Endometrial microvascular endothelial cells (primary cell): ENCODE measurements around the gene GIGYF2. TPM values are rescaled to one million over a fixed set of nuclear protein-coding genes. Genes with fewer than 3 reads are reported as not detected.

Experiments used
- in situ Hi-C: cut with HindIII; loops from 2 replicates; pipeline ENCODE4 v1.10.0; 2017; ENCODE audit warnings: low sequenced_read_pairs, low pct_unique_long_range_greater_than_20kb; ENCODE audit errors: inconsistent ontology term
- total RNA-seq: library from RNA; depleted of rRNA; stranded (reverse); fragments of >200 nt; gene quantifications from one replicate; pipeline ENCODE4 v1.2.3, GENCODE V29; 2015; ENCODE audit errors: inconsistent ontology term

The GIGYF2 gene
- total RNA-seq, 1 donor from 2014 or later, result 41.4 TPM

DNA sequence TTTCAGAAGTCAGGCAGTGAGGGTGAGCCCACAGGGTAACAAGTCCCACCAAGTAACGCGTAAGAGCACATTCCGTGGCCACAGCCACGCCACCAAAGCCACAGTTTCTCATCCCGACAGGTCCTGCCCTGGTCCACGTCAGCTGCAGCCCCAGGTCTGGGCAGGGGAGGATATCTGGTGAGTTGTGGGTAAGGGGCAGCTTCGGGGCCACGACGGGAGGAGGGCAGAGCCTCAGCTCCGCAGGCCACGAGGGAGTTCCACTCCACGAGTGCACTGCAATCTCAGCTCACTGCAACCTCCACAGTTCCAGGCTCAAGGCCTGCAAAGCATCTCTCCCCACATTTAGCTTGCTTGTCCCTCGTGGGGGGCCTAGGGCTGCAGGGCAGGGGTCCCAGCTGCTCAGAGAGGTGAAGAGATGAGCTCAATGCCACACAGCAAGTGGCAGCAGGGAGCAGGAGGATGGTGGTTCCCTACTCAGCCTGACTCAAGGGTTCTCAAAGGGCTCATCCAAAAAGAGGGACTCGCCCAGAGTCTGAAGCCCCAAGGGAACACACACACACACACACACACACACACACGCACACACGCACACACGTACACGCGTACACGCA lies 185.5 kb downstream of the GIGYF2 start:
- in situ Hi-C loops, result no loop called here

DNA sequence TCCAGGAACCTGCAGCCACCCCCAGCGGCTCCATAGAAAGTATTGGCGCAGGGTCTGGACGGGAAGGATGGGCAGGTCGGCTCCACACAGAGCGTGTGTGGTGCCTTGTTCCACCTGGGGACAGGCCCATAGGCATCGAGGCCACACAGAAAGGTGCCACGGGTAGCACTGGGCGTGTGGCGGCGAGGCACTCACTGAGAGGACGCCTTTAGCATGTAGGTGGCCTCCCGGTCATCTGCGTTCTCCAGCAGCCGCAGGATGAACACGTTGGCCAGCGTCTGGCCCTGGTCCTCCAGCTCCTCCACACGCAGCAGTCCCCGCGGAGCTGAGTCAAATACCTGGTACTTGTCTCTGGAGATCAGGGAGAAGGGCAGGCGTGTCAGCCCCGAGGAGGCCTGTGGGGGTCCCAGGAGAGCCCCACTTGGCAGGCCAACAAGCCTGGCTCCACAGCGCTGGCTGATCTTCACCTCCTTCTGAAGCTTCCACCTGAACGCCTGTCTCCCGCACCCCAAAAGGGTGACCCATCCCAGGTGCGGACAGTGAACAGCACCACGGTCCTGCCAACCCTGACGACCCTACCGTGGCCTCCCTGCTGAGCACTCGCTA lies 186.1 kb downstream of the GIGYF2 start:
- in situ Hi-C loops, result no loop called here

DNA sequence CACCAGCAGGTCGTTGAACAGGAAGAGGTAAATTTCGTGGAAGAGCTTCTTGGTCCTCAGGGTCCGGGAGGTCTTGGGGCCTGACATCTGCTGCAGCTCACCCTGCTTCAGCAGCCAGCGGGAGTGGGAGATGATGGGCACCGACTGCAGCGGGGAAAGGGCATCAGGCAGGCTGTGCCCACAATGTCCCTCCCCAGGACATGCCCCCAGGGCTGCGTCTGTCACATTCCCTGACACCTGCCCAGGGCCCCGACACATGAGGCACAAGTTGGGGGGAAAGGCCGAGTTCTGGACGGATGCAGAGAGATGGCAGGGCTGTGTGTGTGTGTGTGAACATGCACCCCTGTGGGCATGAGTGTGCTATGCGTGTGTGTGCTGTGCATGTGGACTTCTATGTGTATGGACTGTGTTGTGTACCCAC lies 186.9 kb downstream of the GIGYF2 start:
- in situ Hi-C loops, result no loop called here

DNA sequence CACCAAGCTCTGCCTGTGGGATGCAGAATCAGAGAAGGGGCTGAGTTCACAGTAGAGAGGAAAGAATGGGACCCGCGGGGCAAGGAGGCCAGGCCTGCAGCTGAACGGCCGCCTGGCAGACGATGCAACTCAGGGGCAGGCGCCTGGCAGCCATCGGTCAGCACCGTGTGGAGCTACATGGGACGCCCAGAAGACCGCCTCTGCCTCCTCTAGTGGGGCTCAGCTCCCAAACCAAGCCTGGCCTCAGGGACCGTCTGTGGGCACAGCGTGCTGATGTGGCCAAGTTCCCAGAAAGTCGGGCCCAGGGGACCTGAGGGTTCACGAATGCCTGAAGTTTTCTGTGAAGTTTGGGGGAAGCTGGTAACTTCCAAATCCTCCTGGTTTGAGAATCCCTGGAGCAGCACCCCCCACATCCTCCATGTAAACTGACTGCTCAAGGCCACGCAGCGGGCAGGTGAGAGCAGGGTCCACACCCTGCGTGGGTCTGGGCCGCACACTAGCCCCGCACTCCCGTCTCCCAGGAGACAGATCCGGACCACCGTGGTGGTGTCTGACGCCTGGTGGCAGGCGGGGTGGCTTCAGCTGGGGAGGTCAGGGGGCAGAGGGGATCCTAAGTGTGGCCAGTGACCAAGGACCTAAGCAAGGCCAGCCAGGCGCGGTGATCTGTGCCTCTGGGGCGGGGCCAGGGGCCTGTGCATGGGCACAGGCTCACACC lies 187.6 kb downstream of the GIGYF2 start:
- in situ Hi-C loops, result no loop called here

DNA sequence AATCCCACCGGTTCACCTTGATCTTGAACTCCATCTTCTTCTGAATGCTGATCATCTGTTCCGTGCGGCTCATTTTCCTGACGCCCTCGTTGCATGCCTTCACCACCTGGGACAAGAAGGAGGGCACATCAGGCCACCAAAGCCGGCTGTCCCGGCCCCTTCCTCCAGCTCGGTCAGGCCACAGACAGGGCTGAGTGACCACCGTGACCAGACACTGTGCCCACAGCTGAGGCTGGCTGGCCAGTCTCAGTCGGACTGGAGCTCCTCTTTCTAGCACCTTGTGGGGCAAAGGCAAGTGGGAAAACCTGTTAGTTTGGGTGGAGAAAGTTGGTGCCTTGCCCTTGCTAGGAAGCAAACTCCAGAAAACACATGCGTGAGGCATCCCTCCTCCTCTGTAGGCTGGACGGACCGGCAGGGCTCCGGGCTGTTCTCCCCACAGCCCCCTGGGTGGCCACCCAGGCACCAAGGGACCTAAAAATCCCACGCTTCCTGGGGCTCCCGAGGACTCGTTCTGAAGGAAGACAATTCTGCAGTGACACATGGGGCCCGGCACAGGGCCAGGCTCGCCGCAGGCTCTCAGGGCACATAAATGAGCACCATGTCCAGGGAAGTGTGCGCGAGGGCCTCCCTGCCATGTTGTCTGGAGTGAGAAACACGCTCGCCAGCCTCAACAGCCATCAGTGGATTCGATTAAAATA lies 188.3 kb downstream of the GIGYF2 start:
- in situ Hi-C loops, result no loop called here

DNA sequence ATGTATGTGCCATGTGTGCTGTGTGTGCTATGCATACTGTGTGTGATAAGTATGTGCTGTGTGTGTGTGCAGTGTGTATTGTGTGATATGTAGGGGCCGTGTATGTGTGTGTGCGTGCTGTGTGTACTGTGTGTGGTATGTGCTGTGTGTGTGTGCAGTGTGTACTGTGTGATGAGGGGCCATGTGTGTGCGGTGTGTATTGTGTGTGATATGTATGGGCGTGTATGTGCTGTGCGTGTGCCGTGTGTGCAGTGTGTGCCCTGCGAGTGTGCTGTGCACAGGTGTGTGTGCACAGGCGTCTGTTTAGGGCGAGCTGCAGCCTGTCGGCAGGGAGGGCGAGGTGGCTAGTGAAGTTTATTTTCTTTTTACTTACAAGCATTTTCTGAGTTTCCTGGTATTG lies 189.0 kb downstream of the GIGYF2 start:
- in situ Hi-C loops, result no loop called here

DNA sequence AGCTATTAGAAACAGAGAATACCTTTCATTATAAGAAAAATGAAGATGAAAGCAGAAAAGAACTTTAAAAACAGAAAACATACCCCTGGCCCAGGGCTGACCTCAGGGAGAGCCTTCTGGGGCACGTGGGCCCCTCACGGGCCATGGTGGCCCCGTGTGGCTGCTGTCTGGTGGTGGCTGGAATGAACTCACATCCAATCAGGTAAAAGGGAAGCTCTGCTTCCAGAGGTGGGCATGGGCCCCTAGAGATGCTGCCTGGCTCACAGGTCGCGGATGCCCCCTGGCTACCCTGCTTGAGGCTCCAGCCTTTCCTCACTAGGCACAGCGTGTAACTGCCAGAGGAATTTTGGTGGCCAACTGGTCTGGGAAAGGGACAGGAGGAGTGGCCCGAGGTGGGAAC lies 189.5 kb downstream of the GIGYF2 start:
- in situ Hi-C loops, result no loop called here

DNA sequence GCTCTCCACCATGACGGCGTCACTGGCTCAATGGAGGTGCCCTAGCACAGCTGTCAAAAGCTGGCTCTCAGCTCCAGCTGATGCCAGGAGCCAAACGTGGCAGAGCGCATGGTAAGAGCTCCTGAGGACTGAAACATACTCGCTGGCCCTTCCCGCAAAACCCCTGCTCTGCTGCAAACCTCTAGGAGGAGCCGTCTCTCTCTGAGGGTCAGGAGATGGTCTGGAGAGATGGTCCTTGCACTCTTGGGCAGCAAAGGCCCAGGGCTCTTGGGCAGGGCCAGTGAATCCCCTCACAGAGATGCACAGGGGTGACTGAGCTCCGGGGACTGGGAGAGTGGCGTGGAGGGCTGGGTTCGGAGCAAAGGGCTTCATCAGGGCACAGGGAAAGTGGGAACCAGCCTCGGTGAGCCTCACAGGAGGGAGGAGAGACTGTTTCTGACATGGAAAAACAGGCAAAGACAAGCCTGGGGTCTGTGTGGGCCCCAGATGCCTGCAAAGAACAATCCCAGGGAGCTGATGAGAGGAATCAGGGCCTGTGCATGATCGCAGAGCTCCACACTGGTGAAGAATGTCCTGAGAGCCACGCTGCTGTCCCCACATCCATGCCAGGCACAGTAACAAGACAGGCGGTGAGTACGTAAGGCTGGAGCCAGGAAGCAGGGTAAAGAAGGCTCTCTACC lies 190.2 kb downstream of the GIGYF2 start:
- in situ Hi-C loops, result no loop called here

DNA sequence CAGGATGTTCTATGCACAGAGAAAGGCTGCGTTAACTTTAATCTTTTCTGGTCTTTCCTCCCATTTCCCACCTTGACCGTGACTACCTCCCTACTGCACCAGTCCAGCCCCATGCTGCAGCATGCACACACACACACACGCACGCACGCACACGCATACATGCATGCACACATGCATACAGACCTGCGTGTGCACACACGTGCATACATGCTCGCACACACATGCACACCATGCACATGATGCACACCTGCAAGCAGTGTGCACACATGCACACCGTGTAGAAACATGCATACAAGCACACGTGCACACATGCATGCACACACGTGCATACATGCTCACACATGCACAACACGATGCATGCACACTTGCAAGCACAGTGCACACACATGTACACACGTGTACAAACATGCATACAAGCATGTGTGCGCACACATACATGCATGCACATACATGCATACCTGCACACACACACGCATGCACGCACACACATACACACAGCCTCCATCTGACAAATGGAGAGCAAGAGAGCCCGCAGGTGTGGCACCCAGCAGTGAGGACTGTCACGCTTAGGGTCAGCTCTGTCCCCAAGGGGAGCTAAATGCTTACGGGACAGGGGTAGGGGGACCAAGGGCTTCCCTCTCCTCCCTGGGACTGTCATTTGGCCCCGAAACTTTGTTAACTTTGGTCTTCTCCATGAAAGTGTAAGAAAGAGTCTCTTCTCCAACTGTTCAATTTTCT lies 191.1 kb downstream of the GIGYF2 start:
- in situ Hi-C loops, result no loop called here

DNA sequence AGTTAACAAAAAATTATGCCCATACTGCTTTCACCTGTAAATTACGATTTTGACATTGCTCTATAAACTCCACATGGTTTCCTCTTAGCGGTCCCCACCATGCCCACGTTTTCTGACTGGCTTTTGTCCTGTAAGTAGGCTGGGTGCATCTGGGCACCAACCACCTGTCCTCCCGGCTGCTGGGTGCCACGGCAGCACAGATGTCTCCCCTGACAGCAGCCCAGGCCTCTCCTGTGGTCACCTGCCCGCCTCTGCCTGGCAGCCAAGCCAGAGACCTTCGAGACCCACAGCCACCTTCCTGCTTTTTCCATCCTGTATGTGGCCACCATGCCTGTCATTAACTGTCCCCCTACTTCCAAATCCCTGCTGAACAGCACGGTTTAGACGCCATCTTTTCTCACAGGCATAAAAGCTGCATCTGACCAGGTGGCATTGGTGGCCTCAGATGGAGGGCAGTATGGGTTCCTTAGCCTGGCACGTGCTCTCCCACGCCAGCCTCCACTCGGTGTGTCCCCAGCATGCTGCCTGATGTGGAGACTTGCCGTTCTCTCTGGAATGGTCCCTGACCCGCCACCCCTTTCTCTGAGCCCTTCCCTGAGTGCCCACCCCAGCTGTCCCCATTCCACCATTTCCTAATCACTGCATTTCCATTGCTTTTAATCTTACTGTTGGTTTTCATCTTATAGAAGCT lies 191.9 kb downstream of the GIGYF2 start:
- in situ Hi-C loops, result no loop called here

DNA sequence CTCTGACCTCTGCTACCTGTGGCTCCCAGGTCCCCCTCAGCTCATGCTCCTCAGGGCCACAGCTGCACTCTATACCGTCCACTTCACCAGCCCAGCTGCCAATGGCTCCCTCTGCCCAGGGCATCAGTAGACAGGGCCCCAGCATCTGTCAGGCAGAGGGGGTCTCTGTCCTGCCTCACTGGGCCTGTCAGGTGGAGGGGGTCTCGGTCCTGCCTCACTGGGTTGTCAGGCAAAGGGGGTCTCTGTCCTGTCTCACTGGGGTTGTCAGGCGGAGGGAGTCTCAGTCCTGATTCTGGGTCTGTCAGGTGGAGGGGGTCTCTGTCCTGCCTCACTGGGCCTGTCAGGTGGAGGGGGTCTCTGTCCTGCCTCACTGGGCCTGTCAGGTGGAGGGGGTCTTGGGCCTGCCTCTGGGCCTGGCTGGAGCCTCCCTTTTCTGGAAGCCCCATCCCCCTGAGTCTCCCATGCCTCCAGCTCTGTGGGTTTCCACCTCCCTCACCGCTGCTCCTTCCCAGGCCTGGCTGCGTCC lies 192.8 kb downstream of the GIGYF2 start:
- in situ Hi-C loops, result no loop called here

DNA sequence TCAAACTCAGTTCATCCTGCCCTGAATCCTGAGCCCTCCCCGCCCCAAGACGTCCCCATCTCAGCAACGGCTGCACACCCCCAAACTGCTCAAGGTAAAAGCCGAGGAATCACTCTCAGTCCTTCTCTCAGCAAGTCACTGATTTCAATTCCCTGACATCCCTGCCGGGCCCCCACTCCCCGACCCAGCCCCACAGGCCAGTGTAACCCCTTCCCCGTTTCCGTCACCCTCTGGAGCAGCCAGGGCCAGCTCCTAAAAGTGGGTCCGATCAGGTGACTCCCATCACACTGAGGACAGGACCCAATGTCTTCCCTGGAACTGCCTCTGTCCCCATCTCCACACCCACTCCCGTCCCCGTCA lies 193.4 kb downstream of the GIGYF2 start:
- in situ Hi-C loops, result no loop called here

DNA sequence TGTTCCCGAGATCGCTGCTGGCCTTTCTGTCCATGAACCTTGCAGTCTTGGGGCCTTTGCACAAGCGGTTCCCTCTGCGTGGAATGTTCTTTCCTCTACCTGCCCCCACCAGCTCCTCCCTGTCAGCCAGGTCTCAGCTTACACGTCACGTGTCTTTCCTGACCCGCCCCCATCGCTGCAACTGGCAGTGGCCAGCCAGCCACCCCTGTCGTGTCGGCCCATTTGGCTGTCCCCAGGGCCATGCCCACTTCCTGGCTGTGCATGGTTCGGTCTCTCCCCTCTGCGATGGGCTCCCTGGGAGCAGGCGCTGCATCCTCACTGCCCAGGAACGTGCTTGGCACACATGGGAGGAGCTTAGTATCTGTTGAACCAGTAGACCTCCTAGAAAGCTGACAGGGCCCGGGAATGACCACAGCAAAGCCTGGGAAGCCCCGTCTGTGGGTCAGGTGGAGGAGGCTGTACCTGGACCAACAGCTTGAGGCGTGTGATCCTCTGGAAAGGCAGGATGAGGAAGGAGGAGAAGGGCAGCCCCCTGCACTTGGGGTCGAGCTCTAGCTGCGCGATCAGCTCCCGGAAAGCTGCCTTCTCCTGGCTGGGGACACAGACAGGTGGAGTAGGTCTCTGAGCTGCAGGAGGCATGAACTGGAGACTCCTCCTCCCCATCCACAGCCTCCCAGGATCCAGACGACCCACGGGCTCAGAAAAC lies 193.9 kb downstream of the GIGYF2 start:
- in situ Hi-C loops, result no loop called here

DNA sequence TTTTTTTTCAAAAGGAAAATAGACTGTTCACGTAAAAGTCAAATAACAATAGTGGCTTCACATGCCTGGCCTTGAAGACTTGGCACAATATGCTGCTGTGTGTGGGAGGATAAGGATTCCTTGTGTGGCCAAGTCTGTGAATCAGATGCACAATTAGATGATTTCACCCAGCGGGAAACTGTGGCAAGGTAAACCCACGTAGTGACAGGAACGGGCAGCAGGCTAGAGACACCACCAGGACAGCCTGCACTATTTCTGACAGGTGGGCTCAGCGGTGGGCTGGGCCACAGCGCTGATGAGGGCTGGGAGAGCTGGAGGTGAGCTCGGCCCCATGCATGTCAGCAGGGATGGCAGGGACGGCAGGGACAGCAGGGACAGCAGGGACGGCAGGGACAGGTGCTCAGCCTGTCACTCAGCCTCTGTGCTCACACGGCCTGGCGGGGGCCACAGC lies 194.5 kb downstream of the GIGYF2 start:
- in situ Hi-C loops, result no loop called here

DNA sequence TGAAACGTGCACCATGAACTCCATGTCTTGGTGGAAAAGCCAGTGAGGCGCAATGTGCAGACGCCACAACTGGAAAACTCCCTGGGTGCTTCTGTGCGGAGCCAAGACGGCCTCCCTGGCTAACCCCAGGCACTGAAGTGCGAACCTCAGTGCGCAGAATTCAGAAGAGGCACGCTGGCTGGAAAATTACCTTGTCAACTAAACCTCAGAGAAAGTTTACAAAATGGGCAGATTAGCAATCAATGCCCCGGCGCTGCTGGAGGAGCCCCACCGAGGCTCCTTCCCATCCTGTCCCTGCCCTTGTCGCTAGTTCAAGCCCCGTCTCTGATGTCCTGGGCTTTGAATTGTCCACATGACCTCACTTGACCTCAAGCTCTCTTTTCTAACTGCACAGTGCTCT lies 195.1 kb downstream of the GIGYF2 start:
- in situ Hi-C loops, result no loop called here

DNA sequence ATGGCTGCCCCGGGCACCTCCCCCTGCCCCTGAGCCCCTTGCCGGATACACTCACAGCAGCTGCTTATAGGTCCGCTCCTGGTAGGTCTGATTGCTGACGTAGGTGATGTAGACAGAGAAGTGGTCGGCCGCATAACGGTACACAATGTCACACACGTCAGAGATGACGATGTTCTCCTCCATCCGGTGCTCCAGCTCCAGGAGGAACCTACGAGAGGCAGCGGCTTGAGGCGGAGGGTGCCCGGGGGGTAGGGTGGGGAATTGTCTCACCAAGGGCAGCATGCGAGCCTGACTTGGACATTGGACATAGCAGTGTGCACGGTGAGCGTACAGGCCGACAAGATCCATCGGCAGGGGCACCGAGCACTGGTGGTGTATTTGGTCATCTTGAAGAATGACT lies 195.7 kb downstream of the GIGYF2 start:
- in situ Hi-C loops, result no loop called here

DNA sequence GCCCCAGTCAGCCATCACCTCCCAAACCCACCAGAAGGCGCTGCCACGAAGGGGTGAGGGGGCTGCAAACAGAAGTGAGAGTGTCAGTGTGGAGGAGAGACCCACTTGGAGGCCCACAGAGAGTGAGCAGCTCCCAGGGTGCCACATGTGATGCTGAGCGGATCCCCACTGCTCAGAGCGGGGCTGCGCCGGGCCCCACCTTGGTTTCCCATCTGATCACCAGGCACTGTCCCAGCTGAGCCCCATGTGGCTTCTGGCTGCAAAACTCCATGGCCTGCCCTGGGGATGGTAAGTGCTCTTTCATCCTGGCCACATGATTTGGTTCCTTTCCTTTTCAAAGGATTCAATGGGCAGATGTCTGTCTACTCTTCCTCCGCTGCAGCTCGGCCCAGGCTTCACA lies 196.7 kb downstream of the GIGYF2 start:
- in situ Hi-C loops, result no loop called here
